SK-N-SH (cell line): ENCODE results near the gene AIF1. TPM values are rescaled to one million over a fixed set of nuclear protein-coding genes. Genes with fewer than 3 reads are reported as not detected.

ENCODE experiments used
- CTCF ChIA-PET: fragments of 300-600, 350-600 bp; formaldehyde crosslinking; extraction: SDS; loops from one replicate; lab custom pipeline; 2021; lab: Yijun Ruan, JAX
- POLR2A ChIA-PET: fragments of 350-600 bp; sonication (Branson Sonifier 250); formaldehyde crosslinking; extraction: SDS; loops from one replicate; lab custom pipeline; 2020; ENCODE audit warnings: antibody characterized with exemption, inconsistent platforms; lab: Yijun Ruan, JAX
- DNase-seq: peaks from one replicate; pipeline ENCODE4 v3.0.0; 2012
- H2AFZ ChIP-seq: fragments of 200-600 bp; sonication (generic); 2 replicates; pipeline ENCODE4 v1.8.1; 2016; ENCODE audit warnings: antibody characterized with exemption, mild to moderate bottlenecking, low read depth
- H3F3A ChIP-seq: fragments of 200-600 bp; sonication (generic); replicated peaks from 2 replicates; pipeline ENCODE3; 2016; ENCODE audit warnings: antibody characterized with exemption, mild to moderate bottlenecking; ENCODE audit not compliant: insufficient read depth
- H3K27ac ChIP-seq, 2 experiments: fragments of 200-500 bp in 1 of 2; fragments of 200-600 bp in 1 of 2; sonication (Bioruptor generic) in 1 of 2; sonication (generic), shearing (Covaris generic) in 1 of 2; 2 replicates each; pipeline versions ENCODE4 v1.5.1 to v1.6.1; 2014 to 2016; ENCODE audit warnings: low read depth in 2 of 2, inconsistent platforms in 1 of 2, low read length in 1 of 2, mild to moderate bottlenecking in 1 of 2, mixed read lengths in 1 of 2
- H3K27me3 ChIP-seq: fragments of 200-600 bp; sonication (generic), shearing (Covaris generic); 2 replicates; pipeline ENCODE4 v1.6.1; 2016; ENCODE audit warnings: mixed run types; ENCODE audit not compliant: insufficient read depth
- H3K36me3 ChIP-seq, 2 experiments: fragments of 200-500 bp in 1 of 2; fragments of 200-600 bp in 1 of 2; sonication (Bioruptor generic) in 1 of 2; sonication (generic) in 1 of 2; replicated peaks in 1 of 2; 2 replicates each; pipeline versions ENCODE3 to v1.5.1; 2014 to 2016; ENCODE audit warnings: low read length in 1 of 2, mild to moderate bottlenecking in 1 of 2; ENCODE audit not compliant: insufficient read depth in 2 of 2, control insufficient read depth in 1 of 2
- H3K4me1 ChIP-seq, 2 experiments: fragments of 200-500 bp in 1 of 2; fragments of 200-600 bp in 1 of 2; sonication (Bioruptor generic) in 1 of 2; sonication (generic), shearing (Covaris generic) in 1 of 2; 2 replicates each; pipeline versions ENCODE4 v1.5.1 to v1.6.1; 2014 to 2016; ENCODE audit warnings: low read depth in 1 of 2, low read length in 1 of 2, mixed run types in 1 of 2; ENCODE audit not compliant: insufficient read depth in 2 of 2, control insufficient read depth in 1 of 2
- H3K4me2 ChIP-seq: fragments of 200-600 bp; sonication (generic), shearing (Covaris generic); 2 replicates; pipeline ENCODE4 v1.6.1; 2017; ENCODE audit warnings: mixed run types
- H3K4me3 ChIP-seq, 2 experiments: fragments of 200-500 bp in 1 of 2; fragments of 200-600 bp in 1 of 2; sonication (Bioruptor generic) in 1 of 2; sonication (generic), shearing (Covaris generic) in 1 of 2; 2 replicates each; pipeline versions ENCODE4 v1.5.1 to v1.8.1; 2014 to 2016; ENCODE audit warnings: low read depth in 2 of 2, inconsistent platforms in 1 of 2, low read length in 1 of 2, mild to moderate bottlenecking in 1 of 2, mixed read lengths in 1 of 2, moderate library complexity in 1 of 2
- H3K79me2 ChIP-seq: fragments of 200-600 bp; sonication (generic); 2 replicates; pipeline ENCODE4 v1.8.1; 2017; ENCODE audit warnings: mild to moderate bottlenecking; ENCODE audit not compliant: insufficient read depth
- H3K9ac ChIP-seq: fragments of 200-600 bp; sonication (generic); 2 replicates; pipeline ENCODE4 v1.6.1; 2017; ENCODE audit warnings: mixed run types
- H3K9me2 ChIP-seq: fragments of 200-600 bp; sonication (generic); 2 replicates; pipeline ENCODE4 v1.6.1; 2017; ENCODE audit warnings: mixed run types
- H3K9me3 ChIP-seq: fragments of 200-600 bp; sonication (generic); 2 replicates; pipeline ENCODE4 v1.6.1; 2017; ENCODE audit warnings: mixed run types, mild to moderate bottlenecking, moderate library complexity
- H4K20me1 ChIP-seq: fragments of 200-600 bp; sonication (generic); 2 replicates; pipeline ENCODE4 v1.6.1; 2017; ENCODE audit warnings: mild to moderate bottlenecking, mixed run types; ENCODE audit not compliant: insufficient read depth
- CHD2 ChIP-seq: fragments of 150-350 bp; IDR thresholded peaks from 2 replicates; pipeline ENCODE4 v1.6.1; 2018; ENCODE audit warnings: low read length; ENCODE audit not compliant: partially characterized antibody
- ELF1 ChIP-seq: IDR thresholded peaks from 2 replicates; pipeline ENCODE4 v1.4.0; 2012
- EP300 ChIP-seq, 2 experiments: IDR thresholded peaks; 2 replicates each; pipeline versions ENCODE4 v1.4.0 to v1.6.1; 2012; ENCODE audit warnings: borderline replicate concordance in 1 of 2, low read depth in 1 of 2, low read length in 1 of 2
- FOSL2 ChIP-seq: IDR thresholded peaks from 2 replicates; pipeline ENCODE4 v1.4.0; 2012; ENCODE audit warnings: low read depth, mild to moderate bottlenecking, moderate library complexity, borderline replicate concordance
- FOXJ3 ChIP-seq: sonication (generic); formaldehyde crosslinking; IDR thresholded peaks from 2 replicates; pipeline ENCODE4 v1.5.1; 2020; ENCODE audit warnings: mild to moderate bottlenecking, missing genetic modification reagents
- FOXM1 ChIP-seq: IDR thresholded peaks from 2 replicates; pipeline ENCODE4 v1.4.0; 2012; ENCODE audit warnings: low read depth, mild to moderate bottlenecking
- JUND ChIP-seq: IDR thresholded peaks from 2 replicates; pipeline ENCODE4 v1.4.0; 2012
- MAX ChIP-seq: IDR thresholded peaks from 2 replicates; pipeline ENCODE4 v1.4.0; 2012; ENCODE audit warnings: low read depth
- NFIC ChIP-seq: IDR thresholded peaks from 2 replicates; pipeline ENCODE4 v1.4.0; 2012; ENCODE audit warnings: borderline replicate concordance
- NRF1 ChIP-seq: IDR thresholded peaks from 2 replicates; pipeline ENCODE4 v1.6.1; 2012; ENCODE audit warnings: low read depth, mild to moderate bottlenecking, low read length
- SIN3A ChIP-seq: IDR thresholded peaks from 2 replicates; pipeline ENCODE4 v1.6.1; 2012; ENCODE audit warnings: low read depth, mild to moderate bottlenecking, low read length, moderate library complexity, borderline replicate concordance
- YY1 ChIP-seq: IDR thresholded peaks from 2 replicates; pipeline ENCODE4 v1.4.0; 2012; ENCODE audit warnings: low read depth, mild to moderate bottlenecking
- WGBS: methylation state at CpG from one replicate; pipeline ENCODE4 v1.1.6; 2017; ENCODE audit warnings: low lambda C conversion rate; 5-methylcytosine and 5-hydroxymethylcytosine counted together
- polyA plus RNA-seq, 3 experiments: library from polyadenylated mRNA; depleted of rRNA; stranded (reverse); fragments of >200 nt; gene quantifications; 2 replicates each; pipeline ENCODE4 v1.2.3, GENCODE V29; 2012
- TF ChIP-seq, protein P1 (sequence below): IDR thresholded peaks from 2 replicates; pipeline ENCODE4 v1.6.1; 2012; ENCODE audit warnings: mild to moderate bottlenecking, low read depth, low read length, moderate library complexity
- TF ChIP-seq, protein P2 (sequence below): fragments of 150-350 bp; IDR thresholded peaks from 2 replicates; pipeline ENCODE4 v1.6.1; 2016; ENCODE audit warnings: mild to moderate bottlenecking, low read depth, low read length

Gene AIF1
- polyA plus RNA-seq, 1 of the 3 experiments (the other 2 are of a cell fraction): not detected

DNA sequence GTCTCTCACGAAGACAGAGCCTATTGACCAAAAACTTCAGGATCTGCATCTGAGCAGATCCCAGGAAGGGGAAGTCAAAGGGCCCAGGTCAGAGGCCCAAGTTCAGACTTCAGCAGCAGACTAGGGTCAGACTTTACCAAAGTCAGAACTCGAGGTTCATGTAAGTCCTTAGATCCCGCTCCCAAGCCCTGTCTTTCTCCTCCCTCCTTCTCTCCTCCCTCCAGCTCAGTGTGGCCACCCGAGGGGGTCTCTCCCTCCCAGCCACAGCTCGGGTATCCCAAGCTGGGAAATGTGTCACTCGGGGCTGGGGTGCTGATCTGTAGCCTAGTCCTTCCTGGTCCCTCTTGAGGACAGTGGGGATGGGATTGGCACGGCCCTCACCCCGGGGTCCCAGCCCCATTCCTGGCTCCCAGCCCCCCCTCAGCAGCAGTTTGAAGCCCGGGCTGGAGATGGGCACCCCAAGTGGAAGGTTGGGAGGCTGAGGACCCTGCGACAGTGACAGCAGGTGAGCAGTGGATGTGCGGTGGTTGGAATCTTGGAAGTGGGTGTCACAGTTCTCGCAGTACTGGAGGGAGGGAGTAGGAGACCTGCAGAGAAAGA is 47.2 kb downstream of the AIF1 start:
- TF ChIP-seq NRF1 (no peak), NFIC (no peak), FOSL2 (no peak), ELF1 (no peak), SIN3A (no peak), FOXJ3 (CRISPR knock-in tag) (no peak), MAX (no peak), EP300 (IDR thresholded peaks at IDR 0.05; ENCODE audit: borderline replicate concordance in 1 of 2, low read depth in 1 of 2, low read length in 1 of 2) (no peak), CHD2 (no peak), YY1 (no peak), JUND (no peak), FOXM1 (no peak)
- TF ChIP-seq, protein P1, sequence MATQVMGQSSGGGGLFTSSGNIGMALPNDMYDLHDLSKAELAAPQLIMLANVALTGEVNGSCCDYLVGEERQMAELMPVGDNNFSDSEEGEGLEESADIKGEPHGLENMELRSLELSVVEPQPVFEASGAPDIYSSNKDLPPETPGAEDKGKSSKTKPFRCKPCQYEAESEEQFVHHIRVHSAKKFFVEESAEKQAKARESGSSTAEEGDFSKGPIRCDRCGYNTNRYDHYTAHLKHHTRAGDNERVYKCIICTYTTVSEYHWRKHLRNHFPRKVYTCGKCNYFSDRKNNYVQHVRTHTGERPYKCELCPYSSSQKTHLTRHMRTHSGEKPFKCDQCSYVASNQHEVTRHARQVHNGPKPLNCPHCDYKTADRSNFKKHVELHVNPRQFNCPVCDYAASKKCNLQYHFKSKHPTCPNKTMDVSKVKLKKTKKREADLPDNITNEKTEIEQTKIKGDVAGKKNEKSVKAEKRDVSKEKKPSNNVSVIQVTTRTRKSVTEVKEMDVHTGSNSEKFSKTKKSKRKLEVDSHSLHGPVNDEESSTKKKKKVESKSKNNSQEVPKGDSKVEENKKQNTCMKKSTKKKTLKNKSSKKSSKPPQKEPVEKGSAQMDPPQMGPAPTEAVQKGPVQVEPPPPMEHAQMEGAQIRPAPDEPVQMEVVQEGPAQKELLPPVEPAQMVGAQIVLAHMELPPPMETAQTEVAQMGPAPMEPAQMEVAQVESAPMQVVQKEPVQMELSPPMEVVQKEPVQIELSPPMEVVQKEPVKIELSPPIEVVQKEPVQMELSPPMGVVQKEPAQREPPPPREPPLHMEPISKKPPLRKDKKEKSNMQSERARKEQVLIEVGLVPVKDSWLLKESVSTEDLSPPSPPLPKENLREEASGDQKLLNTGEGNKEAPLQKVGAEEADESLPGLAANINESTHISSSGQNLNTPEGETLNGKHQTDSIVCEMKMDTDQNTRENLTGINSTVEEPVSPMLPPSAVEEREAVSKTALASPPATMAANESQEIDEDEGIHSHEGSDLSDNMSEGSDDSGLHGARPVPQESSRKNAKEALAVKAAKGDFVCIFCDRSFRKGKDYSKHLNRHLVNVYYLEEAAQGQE: no peak
- TF ChIP-seq, protein P2, sequence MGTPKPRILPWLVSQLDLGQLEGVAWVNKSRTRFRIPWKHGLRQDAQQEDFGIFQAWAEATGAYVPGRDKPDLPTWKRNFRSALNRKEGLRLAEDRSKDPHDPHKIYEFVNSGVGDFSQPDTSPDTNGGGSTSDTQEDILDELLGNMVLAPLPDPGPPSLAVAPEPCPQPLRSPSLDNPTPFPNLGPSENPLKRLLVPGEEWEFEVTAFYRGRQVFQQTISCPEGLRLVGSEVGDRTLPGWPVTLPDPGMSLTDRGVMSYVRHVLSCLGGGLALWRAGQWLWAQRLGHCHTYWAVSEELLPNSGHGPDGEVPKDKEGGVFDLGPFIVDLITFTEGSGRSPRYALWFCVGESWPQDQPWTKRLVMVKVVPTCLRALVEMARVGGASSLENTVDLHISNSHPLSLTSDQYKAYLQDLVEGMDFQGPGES: no peak
- TF ChIP-seq, all 33 proteins: peak for 0
- ChIA-PET POLR2A (interaction anchor here (2.3 kb wide), 1 partner anchor 10 kb away, joined by 16 read pairs; the partner anchor contains the start of gene BAG6), CTCF (interaction anchor here (0.8 to 2.0 kb wide), 2 partner anchors 10 to 202 kb away, joined by 3 to 9 read pairs; partner anchors contain the start of gene BAG6)
- Histone ChIP-seq H3K4me2 (no peak overlapping the region), H3K27ac (no peak overlapping the region), H2AFZ (no peak overlapping the region), H3K79me2 (peaks cover 81% of the 10 kb centered on the region), H3K4me3 (no peak overlapping the region), H3K9me3 (no peaks in the 10 kb centered on the region), H3K27me3 (no peaks in the 10 kb centered on the region), H3K36me3 (peaks cover 16 to 19% of the 10 kb centered on the region in 2 experiments), H3K9me2 (no peaks in the 10 kb centered on the region), H3K4me1 (peaks cover 27 to 41% of the 10 kb centered on the region in 2 experiments; a peak in 3 of 4 replicates), H4K20me1 (peaks cover 8% of the 10 kb centered on the region; the same call in 1 of the 2 replicates), H3F3A (peaks cover 27% of the 10 kb centered on the region), H3K9ac (no peak overlapping the region)
- WGBS: 96% methylated on average over 12 of the region's 12 CpGs
- DNase-seq: no peak
